ENCODE measurements around the gene NPFFR2. TPM values are rescaled to one million over a fixed set of nuclear protein-coding genes. Genes with fewer than 3 reads are reported as not detected.

The NPFFR2 gene
- total RNA-seq, result not detected in 2 replicates

DNA sequence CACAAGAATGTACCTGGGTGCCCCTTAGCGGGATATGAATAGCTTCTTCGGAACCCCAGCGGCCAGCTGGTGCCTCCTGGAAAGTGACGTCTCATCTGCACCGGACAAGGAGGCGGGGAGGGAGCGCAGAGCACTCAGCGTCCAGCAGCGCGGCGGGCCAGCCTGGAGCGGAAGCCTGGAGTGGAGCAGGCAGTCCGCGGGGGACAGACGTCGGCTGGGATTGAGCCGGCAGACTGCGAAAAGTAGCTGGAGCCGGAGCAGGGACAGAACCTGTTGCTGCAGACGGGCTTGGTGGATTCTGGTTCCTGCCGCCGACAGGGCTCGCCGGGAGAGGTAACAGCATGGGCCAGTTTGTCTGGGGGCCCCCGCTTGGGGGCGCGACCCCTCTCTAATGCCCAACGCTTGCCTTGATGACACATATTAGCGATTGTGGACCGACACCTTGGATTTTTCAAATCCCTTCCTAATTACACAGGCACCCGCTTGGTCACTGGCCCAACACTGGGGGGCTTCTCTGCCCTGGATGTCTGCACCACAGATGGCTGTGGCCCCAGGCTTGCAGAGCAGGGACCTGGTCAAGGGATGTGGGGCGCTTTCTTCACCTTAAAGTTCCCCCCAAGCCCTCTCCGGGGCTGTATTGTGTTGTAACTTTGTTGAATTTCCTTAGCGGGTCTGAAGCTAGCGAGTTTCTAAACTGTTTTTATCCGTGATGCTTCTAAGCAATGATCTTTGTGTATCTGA is at the start of gene NPFFR2:
TSS of gene NPFFR2 (plus strand) at position 133 of the 741 bp plus-strand sequence. CDS start 96,592 bp downstream, outside the sequence.

Other genes starting within 250 kb of the NPFFR2 start
- gene GC, start 247.9 kb upstream of the NPFFR2 start, total RNA-seq, result not detected in 2 replicates

Data from aortic smooth muscle cell (primary cell).